HepG2 (cell line): Measurements from ENCODE around the gene CAMK1D. TPM values are rescaled to one million over a fixed set of nuclear protein-coding genes. Genes with fewer than 3 reads are reported as not detected.

Experiments used
- ATAC-seq: fragments of 200-7000 bp; cut with Tn5 transposase; 3 replicates; pipeline ENCODE4 v1.9.1; 2020; ENCODE audit warnings: mild to moderate bottlenecking, moderate library complexity
- BruUV-seq: library from RNA; stranded (reverse); fragments of 400-500 nt; replicated peaks from 2 replicates; lab custom pipeline; 2021; lab: Mats Ljungman, UMichigan
- CTCF ChIA-PET: fragments of 300-600 bp; formaldehyde crosslinking; extraction: SDS; loops from one replicate; lab custom pipeline; 2021; ENCODE audit warnings: low total read pairs, inconsistent platforms, low intra/inter-chr PET ratio; lab: Yijun Ruan, JAX
- POLR2A ChIA-PET: fragments of 350-600 bp; sonication (Branson Sonifier 250); formaldehyde crosslinking; loops from one replicate; lab custom pipeline; 2020; ENCODE audit warnings: antibody characterized with exemption, inconsistent platforms; lab: Yijun Ruan, JAX
- DNase-seq: peaks from one replicate; pipeline ENCODE4 v3.0.0-alpha.2; 2015; ENCODE audit warnings: low spot score
- FAIRE-seq: peaks from 3 replicates; lab custom pipeline; 2011; peaks lifted over from hg19 to GRCh38; lab: Jason Lieb, UNC
- H2AFZ ChIP-seq: one replicate; pipeline ENCODE4 v1.6.1; 2011; ENCODE audit warnings: low read length, inconsistent platforms
- H3K27ac ChIP-seq: fragments of 300-600 bp; 3 replicates; pipeline ENCODE4 v1.8.0; 2011; ENCODE audit warnings: mixed run types, mild to moderate bottlenecking, mixed read lengths, low read length, inconsistent platforms; ENCODE audit not compliant: insufficient read depth; ENCODE audit errors: extremely low read length
- H3K27me3 ChIP-seq, 2 experiments: fragments of 200-600 bp in 1 of 2; 2 replicates in 1 of 2; 3 replicates in 1 of 2; pipeline versions ENCODE4 v1.6.0 to v1.8.0; 2011; ENCODE audit warnings: low read length in 2 of 2, mild to moderate bottlenecking in 2 of 2, moderate library complexity in 2 of 2, inconsistent platforms in 1 of 2; ENCODE audit not compliant: insufficient read depth in 2 of 2, control insufficient read depth in 1 of 2
- H3K36me3 ChIP-seq, 2 experiments: fragments of 200-600 bp in 1 of 2; replicated peaks in 1 of 2; 2 replicates in 1 of 2; 3 replicates in 1 of 2; pipeline versions ENCODE4 v1.5.1 to v1.8.0; 2011; ENCODE audit warnings: low read length in 2 of 2, inconsistent platforms in 1 of 2; ENCODE audit not compliant: insufficient read depth in 2 of 2, control insufficient read depth in 1 of 2
- H3K4me1 ChIP-seq: 2 replicates; pipeline ENCODE4 v1.5.1; 2012; ENCODE audit warnings: low read length, inconsistent platforms; ENCODE audit not compliant: insufficient read depth
- H3K4me2 ChIP-seq: 2 replicates; pipeline ENCODE4 v1.6.0; 2011; ENCODE audit warnings: low read depth, low read length, inconsistent platforms
- H3K4me3 ChIP-seq, 3 experiments: fragments of 200-600 bp in 1 of 3; sonication (generic), shearing (Covaris generic) in 1 of 3; replicated peaks in 1 of 3; 2 replicates each; pipeline ENCODE4 v1.5.1; 2011 to 2016; ENCODE audit warnings: low read length in 3 of 3, inconsistent platforms in 2 of 3, low read depth in 2 of 3, mild to moderate bottlenecking in 2 of 3, control low read depth in 1 of 3, mixed read lengths in 1 of 3; ENCODE audit not compliant: insufficient read depth in 1 of 3
- H3K79me2 ChIP-seq: one replicate; pipeline ENCODE4 v1.6.1; 2011; ENCODE audit warnings: low read length, inconsistent platforms; ENCODE audit not compliant: insufficient read depth
- H3K9ac ChIP-seq: 2 replicates; pipeline ENCODE4 v1.6.0; 2011; ENCODE audit warnings: mild to moderate bottlenecking, low read depth, low read length, inconsistent platforms; ENCODE audit not compliant: insufficient read depth
- H3K9me3 ChIP-seq: 2 replicates; pipeline ENCODE4 v1.5.1; 2012; ENCODE audit warnings: mild to moderate bottlenecking, low read length
- H4K20me1 ChIP-seq: 2 replicates; pipeline ENCODE4 v1.6.0; 2011; ENCODE audit warnings: inconsistent platforms, mild to moderate bottlenecking, low read length, moderate library complexity; ENCODE audit not compliant: insufficient read depth
- EHMT2 ChIP-seq: fragments of 200-600 bp; sonication (generic); IDR thresholded peaks from 2 replicates; pipeline ENCODE4 v1.7.0; 2017; ENCODE audit warnings: antibody characterized with exemption, low read depth, low read length, borderline replicate concordance
- HMGA1 ChIP-seq: sonication (generic); formaldehyde crosslinking; conservative IDR thresholded peaks from 2 replicates; pipeline ENCODE4 v1.4.0; 2020; ENCODE audit warnings: missing genetic modification reagents
- SMARCE1 ChIP-seq: fragments of 450-650 bp; IDR thresholded peaks from 2 replicates; pipeline ENCODE4 v1.6.1; 2017; ENCODE audit warnings: borderline replicate concordance
- UBTF ChIP-seq: sonication (generic); formaldehyde crosslinking; IDR thresholded peaks from 2 replicates; pipeline ENCODE4 v1.4.0; 2020; ENCODE audit warnings: mild to moderate bottlenecking, missing genetic modification reagents
- ZNF784 ChIP-seq: sonication (generic); formaldehyde crosslinking; IDR thresholded peaks from 2 replicates; pipeline ENCODE4 v1.5.1; 2020; ENCODE audit warnings: missing genetic modification reagents, mild to moderate bottlenecking, borderline replicate concordance
- ZNF841 ChIP-seq: sonication (generic); formaldehyde crosslinking; IDR thresholded peaks from 2 replicates; pipeline ENCODE4 v1.8.1; 2023; ENCODE audit warnings: missing genetic modification reagents, borderline replicate concordance
- ZUFSP ChIP-seq: sonication (generic); formaldehyde crosslinking; IDR thresholded peaks from 2 replicates; pipeline ENCODE4 v1.9.0; 2021; ENCODE audit warnings: missing genetic modification reagents, mild to moderate bottlenecking, borderline replicate concordance
- WGBS: methylation state at CpG from one replicate; pipeline ENCODE4 v1.1.6; 2017; ENCODE audit warnings: low lambda C conversion rate; 5-methylcytosine and 5-hydroxymethylcytosine counted together
- in situ Hi-C: cut with HindIII; loops from 2 replicates; pipeline ENCODE4 v1.10.0; 2017; ENCODE audit warnings: low pct_unique_long_range_greater_than_20kb; ENCODE audit not compliant: extremely low pct_ligation_motif_present
- intact Hi-C: fragments of 100-400 bp; cut with micrococcal nuclease; formaldehyde crosslinking; loops from one replicate; pipeline ENCODE4 v1.10.0; 2022; ENCODE audit not compliant: unreplicated experiment
- polyA plus RNA-seq, 8 experiments: library from polyadenylated mRNA; depleted of rRNA in 3 of 8; stranded (reverse) in 7 of 8; unstranded in 1 of 8; fragments of >200 nt; fragmentation: Illumina TruSeq in 4 of 8; extraction: Trizol in 4 of 8; gene quantifications; 2 replicates each; pipeline versions ENCODE4 v1.2.1 to v1.2.3, GENCODE V29; 2011 to 2016; ENCODE audit warnings: low read depth in 4 of 8, missing spikeins in 1 of 8, mixed read lengths in 1 of 8; ENCODE audit not compliant: insufficient read depth in 1 of 8
- total RNA-seq, 5 experiments: library from RNA; depleted of rRNA; stranded (reverse); fragments of >200 nt; fragmentation: Illumina TruSeq; extraction: Trizol; gene quantifications; 2 replicates each; pipeline ENCODE4 v1.2.3, GENCODE V29; 2016; ENCODE audit warnings: low read depth in 1 of 5
- TF ChIP-seq, protein P1 (sequence below): sonication (generic); formaldehyde crosslinking; IDR thresholded peaks from 2 replicates; pipeline ENCODE4 v1.5.0; 2020; ENCODE audit warnings: missing genetic modification reagents

Gene CAMK1D
- total and polyA plus RNA-seq, 2 of the 13 experiments (the other 11 are each of a cell fraction or from before 2014, with no cell fraction given) = under 0.01 TPM; not detected in 1

GRCh38 chr10:12509794-12510100, 160.4 kb downstream of the CAMK1D start:
- H4K20me1 ChIP-seq = no peaks in the 10 kb centered on the region
- intact Hi-C loops = no loop called here
- peaks cover 0 to 3% of the 10 kb centered on the region in 2 experiments; a peak in 1 of 5 replicates for H3K27me3 ChIP-seq
- H3K9me3 ChIP-seq = peaks cover 5% of the 10 kb centered on the region; the same call in 1 of the 2 replicates
- no peak overlapping the region for H3K27ac ChIP-seq
- H3K79me2 ChIP-seq = no peaks in the 10 kb centered on the region
- no peak overlapping the region for H2AFZ ChIP-seq
- in situ Hi-C loops = no loop called here
- BruUV-seq = no TSS peak
- DNase-seq = no peak
- ATAC-seq = no peak
- no peak overlapping the region for H3K4me3 ChIP-seq
- H3K4me2 ChIP-seq = no peak overlapping the region
- POLR2A ChIA-PET = no interaction called here
- FAIRE-seq = no peak
- 40% methylated on average over 2 of the region's 2 CpGs for WGBS
- H3K4me1 ChIP-seq = no peaks in the 10 kb centered on the region
- no peaks in the 10 kb centered on the region for H3K36me3 ChIP-seq
- no peak overlapping the region for H3K9ac ChIP-seq
- CTCF ChIA-PET = no interaction called here
- TF ChIP-seq ZUFSP (no peak), SMARCE1 (no peak), ZNF841 (CRISPR knock-in tag) (no peak), HMGA1 (CRISPR knock-in tag) (no peak), ZNF784 (no peak), UBTF (CRISPR knock-in tag) (no peak), EHMT2 (no peak)
- TF ChIP-seq, protein P1, sequence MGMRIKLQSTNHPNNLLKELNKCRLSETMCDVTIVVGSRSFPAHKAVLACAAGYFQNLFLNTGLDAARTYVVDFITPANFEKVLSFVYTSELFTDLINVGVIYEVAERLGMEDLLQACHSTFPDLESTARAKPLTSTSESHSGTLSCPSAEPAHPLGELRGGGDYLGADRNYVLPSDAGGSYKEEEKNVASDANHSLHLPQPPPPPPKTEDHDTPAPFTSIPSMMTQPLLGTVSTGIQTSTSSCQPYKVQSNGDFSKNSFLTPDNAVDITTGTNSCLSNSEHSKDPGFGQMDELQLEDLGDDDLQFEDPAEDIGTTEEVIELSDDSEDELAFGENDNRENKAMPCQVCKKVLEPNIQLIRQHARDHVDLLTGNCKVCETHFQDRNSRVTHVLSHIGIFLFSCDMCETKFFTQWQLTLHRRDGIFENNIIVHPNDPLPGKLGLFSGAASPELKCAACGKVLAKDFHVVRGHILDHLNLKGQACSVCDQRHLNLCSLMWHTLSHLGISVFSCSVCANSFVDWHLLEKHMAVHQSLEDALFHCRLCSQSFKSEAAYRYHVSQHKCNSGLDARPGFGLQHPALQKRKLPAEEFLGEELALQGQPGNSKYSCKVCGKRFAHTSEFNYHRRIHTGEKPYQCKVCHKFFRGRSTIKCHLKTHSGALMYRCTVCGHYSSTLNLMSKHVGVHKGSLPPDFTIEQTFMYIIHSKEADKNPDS (CRISPR knock-in tag) = no peak
